ENCODE results near the gene SLC15A1.
"Not testable (repeated sequence)": the region's sequence is repeated elsewhere in the genome, so short reads cannot be mapped to it uniquely, and the experiment has no call there.

Gene SLC15A1

GRCh38 chr13:98781470-98781869 is 29.0 kb upstream of the SLC15A1 start:
- no peak for DNase-seq (ENCODE audit: low read depth)

GRCh38 chr13:98781045-98781444 is 28.6 kb upstream of the SLC15A1 start:
- DNase-seq (ENCODE audit: low read depth) = no peak

GRCh38 chr13:98780451-98780850 is 28.0 kb upstream of the SLC15A1 start:
- no peak for DNase-seq (ENCODE audit: low read depth)

- DNase-seq (ENCODE audit: low read depth) = no peak
Observed at GRCh38 chr13:98779695-98780094, 27.2 kb upstream of the SLC15A1 start.

- no peak for DNase-seq (ENCODE audit: low read depth)
Observed at GRCh38 chr13:98778749-98779148, 26.3 kb upstream of the SLC15A1 start.

- no peak for DNase-seq (ENCODE audit: low read depth)
Observed at GRCh38 chr13:98776644-98777043, 24.2 kb upstream of the SLC15A1 start.

GRCh38 chr13:98775844-98776598 is 23.5 kb upstream of the SLC15A1 start:
- DNase-seq (ENCODE audit: low read depth) = no peak

GRCh38 chr13:98775386-98775785 is 22.9 kb upstream of the SLC15A1 start:
- no peak for DNase-seq (ENCODE audit: low read depth)

- DNase-seq (ENCODE audit: low read depth) = no peak
Observed at GRCh38 chr13:98774776-98775175, 22.3 kb upstream of the SLC15A1 start.

GRCh38 chr13:98773921-98774320 is 21.4 kb upstream of the SLC15A1 start:
- no peak for DNase-seq (ENCODE audit: low read depth)

- no peak for DNase-seq (ENCODE audit: low read depth)
Observed at GRCh38 chr13:98772794-98773452, 20.5 kb upstream of the SLC15A1 start.

GRCh38 chr13:98771838-98772611 is 19.6 kb upstream of the SLC15A1 start:
- no peak for DNase-seq (ENCODE audit: low read depth)

- DNase-seq (ENCODE audit: low read depth) = no peak
Observed at GRCh38 chr13:98769736-98770135, 17.3 kb upstream of the SLC15A1 start.

GRCh38 chr13:98768522-98768921 is 16.1 kb upstream of the SLC15A1 start:
- DNase-seq (ENCODE audit: low read depth) = no peak

- DNase-seq (ENCODE audit: low read depth) = no peak
Observed at GRCh38 chr13:98766697-98767096, 14.2 kb upstream of the SLC15A1 start.

- no peak for DNase-seq (ENCODE audit: low read depth)
Observed at GRCh38 chr13:98765996-98766519, 13.6 kb upstream of the SLC15A1 start.

- DNase-seq (ENCODE audit: low read depth) = no peak
Observed at GRCh38 chr13:98761986-98762616, 9.6 kb upstream of the SLC15A1 start.

GRCh38 chr13:98761126-98761985 is 8.9 kb upstream of the SLC15A1 start:
- DNase-seq (ENCODE audit: low read depth) = no peak

GRCh38 chr13:98755729-98756128 is 3.3 kb upstream of the SLC15A1 start:
- no peak for DNase-seq (ENCODE audit: low read depth)

GRCh38 chr13:98755116-98755515 is 2.6 kb upstream of the SLC15A1 start:
- DNase-seq (ENCODE audit: low read depth) = no peak

- not testable (repeated sequence) for DNase-seq (ENCODE audit: low read depth)
Observed at GRCh38 chr13:98754468-98754867, 2.0 kb upstream of the SLC15A1 start.
